IPS DF 6.9 (cell line): ENCODE results near the gene PSG4.
"Not testable (repeated sequence)": the region's sequence is repeated elsewhere in the genome, so short reads cannot be mapped to it uniquely, and the experiment has no call there.

Source experiments
- DNase-seq: peaks from one replicate; pipeline ENCODE4 v3.0.0-alpha.2; 2013; ENCODE audit warnings: low read depth, low spot score
- H3K27ac ChIP-seq: one replicate; pipeline ENCODE4 v1.5.1; 2013; ENCODE audit warnings: low read length, control low read depth
- H3K27me3 ChIP-seq: 2 replicates; pipeline ENCODE4 v1.6.1; 2013; ENCODE audit warnings: mild to moderate bottlenecking, low read length; ENCODE audit not compliant: control insufficient read depth, insufficient read depth
- H3K36me3 ChIP-seq: 2 replicates; pipeline ENCODE4 v1.6.1; 2013; ENCODE audit warnings: low read length; ENCODE audit not compliant: control insufficient read depth, insufficient read depth
- H3K4me1 ChIP-seq: 2 replicates; pipeline ENCODE4 v1.6.1; 2013; ENCODE audit warnings: low read length; ENCODE audit not compliant: control insufficient read depth, insufficient read depth
- H3K4me3 ChIP-seq: 2 replicates; pipeline ENCODE4 v1.5.1; 2013; ENCODE audit warnings: mild to moderate bottlenecking, low read length
- H3K9me3 ChIP-seq: 2 replicates; pipeline ENCODE4 v1.6.1; 2013; ENCODE audit warnings: low read length, inconsistent platforms; ENCODE audit not compliant: control insufficient read depth, insufficient read depth
- WGBS: extraction: QIAGEN DNeasy Blood & Tissue Kit; methylation state at CpG from one replicate; pipeline ENCODE4 v1.1.7; 2013; ENCODE audit warnings: mixed read lengths, missing lambda C conversion rate; ENCODE audit not compliant: insufficient read length, insufficient coverage; 5-methylcytosine and 5-hydroxymethylcytosine counted together

The PSG4 gene

DNA sequence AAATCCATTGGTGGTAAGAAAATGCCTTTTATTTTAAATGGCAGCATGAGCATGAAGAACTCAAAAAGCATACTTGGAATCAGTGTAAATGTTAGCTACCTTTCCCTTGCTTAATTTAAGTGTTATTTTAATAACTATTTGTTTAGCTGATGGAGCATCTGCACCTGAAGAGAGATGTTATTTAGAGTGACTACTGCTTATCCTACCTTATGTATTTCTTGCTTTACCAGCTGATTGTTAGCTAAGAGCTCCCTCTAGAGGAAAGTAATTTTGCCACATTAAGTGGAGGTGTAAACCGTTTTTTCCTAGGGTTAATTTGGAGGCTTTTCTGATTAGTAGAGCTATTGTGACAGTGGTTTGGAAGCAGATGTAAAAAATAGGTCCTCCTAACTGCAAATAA lies 21.5 kb upstream of the PSG4 start:
- H3K4me1 ChIP-seq, H3K36me3 ChIP-seq, H3K27ac ChIP-seq, H3K27me3 ChIP-seq, H3K9me3 ChIP-seq, H3K4me3 ChIP-seq, DNase-seq: not testable (repeated sequence)
- no CpG with 5 or more reads among the region's 1 CpG for WGBS

DNA sequence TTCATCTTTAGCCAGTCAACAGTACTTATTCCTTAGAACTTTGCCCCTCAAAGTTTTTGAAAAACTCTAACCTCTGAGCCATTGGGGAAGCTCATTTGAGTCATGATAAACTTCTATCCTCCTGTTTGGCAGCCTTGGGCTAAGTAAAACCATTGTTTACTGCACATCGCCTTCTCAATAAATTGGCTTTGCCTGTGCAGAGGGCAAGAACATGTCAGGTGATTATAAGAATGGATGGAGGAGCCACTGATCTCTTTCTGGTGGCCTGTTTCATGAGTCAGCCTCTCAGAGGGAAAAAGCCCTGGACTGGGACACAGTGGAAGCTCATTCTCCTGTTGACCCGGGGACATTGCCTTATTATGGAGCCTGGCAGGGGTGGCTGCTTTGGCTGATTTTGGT lies 19.4 kb upstream of the PSG4 start:
- DNase-seq: no peak
- Histone ChIP-seq H3K27ac (no peak overlapping the region), H3K4me1 (no peaks in the 10 kb centered on the region), H3K27me3 (no peaks in the 10 kb centered on the region), H3K36me3 (no peaks in the 10 kb centered on the region), H3K9me3 (peaks cover 4% of the 10 kb centered on the region; the same call in 1 of the 2 replicates), H3K4me3 (no peak overlapping the region)
- no CpG with 5 or more reads among the region's 2 CpGs for WGBS

DNA sequence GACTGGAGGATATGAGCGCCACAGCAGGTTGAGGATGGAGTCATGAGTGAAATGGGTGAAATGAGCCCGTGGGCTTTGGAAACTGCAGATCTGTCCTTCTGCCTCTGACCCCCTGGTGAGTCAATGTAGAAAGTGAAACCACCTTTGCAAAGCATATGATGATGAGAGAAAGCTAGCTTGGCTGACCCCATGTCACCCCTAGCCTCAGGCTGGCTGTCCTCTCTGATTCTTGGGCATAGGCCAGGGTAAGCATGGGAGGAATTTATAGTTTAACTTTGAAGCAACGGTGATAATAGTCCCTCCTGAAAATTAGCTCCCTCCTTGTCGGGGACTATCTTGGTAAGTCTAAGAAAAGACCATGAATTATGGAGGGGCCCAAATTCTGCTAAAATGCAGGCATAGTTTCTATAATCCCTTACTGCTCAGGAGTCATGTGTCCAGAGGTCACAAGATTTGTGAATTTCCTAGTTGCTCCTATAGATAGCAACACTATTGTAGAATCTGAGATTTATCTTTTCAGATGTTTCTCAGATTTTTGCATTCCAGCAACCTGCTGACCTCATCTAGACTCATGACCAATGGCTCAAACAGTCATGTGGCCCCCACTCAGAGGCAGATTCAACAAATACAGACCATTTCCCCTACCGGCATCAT lies 18.9 kb upstream of the PSG4 start:
- not testable (repeated sequence) for H3K36me3 ChIP-seq, H3K27ac ChIP-seq, H3K27me3 ChIP-seq, H3K9me3 ChIP-seq, H3K4me1 ChIP-seq, H3K4me3 ChIP-seq, DNase-seq
- no CpG with 5 or more reads among the region's 5 CpGs for WGBS

DNA sequence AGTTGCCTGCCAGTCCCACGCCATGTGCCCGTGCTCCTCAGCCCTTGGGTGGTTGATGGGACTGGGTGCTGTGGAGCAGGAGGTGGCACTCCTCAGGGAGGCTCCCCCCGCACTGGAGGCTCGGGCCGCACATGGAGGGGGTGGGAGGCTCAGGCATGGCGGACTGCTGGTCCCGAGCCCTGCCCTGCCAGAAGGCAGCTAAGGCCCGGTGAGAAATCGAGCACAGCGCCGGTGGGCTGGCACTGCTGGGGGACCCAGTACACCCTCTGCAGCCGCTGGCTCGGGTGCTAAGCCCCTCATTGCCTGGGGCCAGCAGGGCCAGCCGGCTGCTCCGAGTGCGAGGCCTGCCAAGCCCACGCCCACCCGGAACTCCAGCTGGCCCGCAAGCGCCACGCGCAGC lies 16.5 kb upstream of the PSG4 start:
- not testable (repeated sequence) for DNase-seq, H3K27ac ChIP-seq, H3K9me3 ChIP-seq, H3K27me3 ChIP-seq, H3K4me3 ChIP-seq, H3K36me3 ChIP-seq, H3K4me1 ChIP-seq
- no CpG with 5 or more reads among the region's 22 CpGs for WGBS

DNA sequence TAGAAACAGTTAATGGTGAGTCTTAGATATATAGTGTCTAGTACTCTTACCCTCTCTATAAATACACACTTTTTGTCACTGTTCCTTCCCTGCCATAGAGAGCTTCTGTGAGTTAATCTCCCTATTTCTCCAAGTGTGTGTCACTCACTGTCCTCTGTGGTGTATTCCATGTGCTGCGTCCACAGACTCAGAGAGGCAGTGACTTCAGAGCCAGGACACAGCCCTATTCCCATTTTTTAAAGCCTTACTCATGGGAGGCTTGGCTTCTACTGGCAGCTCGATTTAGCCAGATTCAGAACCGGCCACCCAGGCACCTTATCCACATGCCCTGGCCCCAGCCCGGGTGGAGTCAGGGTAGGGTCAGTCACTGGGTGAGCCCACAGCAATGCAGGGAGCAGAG lies 13.7 kb upstream of the PSG4 start:
- no CpG with 5 or more reads among the region's 4 CpGs for WGBS
- H3K9me3 ChIP-seq, H3K27me3 ChIP-seq, H3K36me3 ChIP-seq, H3K27ac ChIP-seq, DNase-seq, H3K4me1 ChIP-seq, H3K4me3 ChIP-seq: not testable (repeated sequence)

DNA sequence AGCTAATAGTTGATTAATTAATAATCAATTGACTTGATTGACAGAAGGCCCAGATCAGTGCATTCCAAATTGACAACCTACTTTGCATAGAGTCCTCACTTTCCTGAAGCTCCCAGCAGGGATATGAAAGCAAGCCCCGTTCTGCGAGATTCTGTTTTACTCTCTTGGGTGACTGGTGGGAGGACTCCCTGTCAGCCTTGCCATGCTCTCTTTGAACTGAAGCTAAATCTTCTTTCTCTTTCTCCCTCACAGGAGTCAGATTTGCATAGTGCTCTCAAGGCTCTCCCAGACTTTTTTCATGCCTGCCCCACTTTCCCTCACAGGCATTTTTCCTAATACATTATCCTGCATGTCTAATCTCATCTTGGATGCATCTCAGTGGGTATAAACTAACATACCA lies 10.4 kb upstream of the PSG4 start:
- not testable (repeated sequence) for H3K27ac ChIP-seq, H3K27me3 ChIP-seq, H3K4me1 ChIP-seq, H3K9me3 ChIP-seq, DNase-seq, H3K36me3 ChIP-seq, H3K4me3 ChIP-seq
- no CpG with 5 or more reads among the region's 2 CpGs for WGBS

DNA sequence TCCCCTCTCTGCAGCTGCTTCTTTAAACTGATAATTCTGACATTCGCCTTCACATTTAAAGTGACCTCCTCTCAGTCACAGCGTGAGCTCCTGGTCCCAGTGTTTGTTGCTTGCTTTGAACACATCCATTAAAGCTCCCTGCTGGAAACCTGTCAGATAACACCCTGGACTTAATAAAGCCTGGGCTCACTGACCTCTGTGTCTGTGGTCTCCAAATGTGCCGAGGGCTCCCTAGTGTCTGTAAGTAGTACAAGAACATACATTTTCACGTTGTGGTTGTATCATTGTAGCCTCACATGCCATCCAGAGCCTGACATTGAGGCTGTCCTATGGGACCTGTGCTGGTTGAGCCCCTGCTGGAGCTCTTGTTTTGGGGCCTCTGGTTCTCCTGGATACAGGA lies 2.6 kb upstream of the PSG4 start:
- no peak overlapping the region for H3K27ac ChIP-seq
- H3K9me3 ChIP-seq: peaks cover 3% of the 10 kb centered on the region
- H3K36me3 ChIP-seq: no peaks in the 10 kb centered on the region
- no CpG with 5 or more reads among the region's 4 CpGs for WGBS
- no peaks in the 10 kb centered on the region for H3K4me1 ChIP-seq
- H3K27me3 ChIP-seq: no peaks in the 10 kb centered on the region
- no peak overlapping the region for H3K4me3 ChIP-seq
- no peak for DNase-seq

DNA sequence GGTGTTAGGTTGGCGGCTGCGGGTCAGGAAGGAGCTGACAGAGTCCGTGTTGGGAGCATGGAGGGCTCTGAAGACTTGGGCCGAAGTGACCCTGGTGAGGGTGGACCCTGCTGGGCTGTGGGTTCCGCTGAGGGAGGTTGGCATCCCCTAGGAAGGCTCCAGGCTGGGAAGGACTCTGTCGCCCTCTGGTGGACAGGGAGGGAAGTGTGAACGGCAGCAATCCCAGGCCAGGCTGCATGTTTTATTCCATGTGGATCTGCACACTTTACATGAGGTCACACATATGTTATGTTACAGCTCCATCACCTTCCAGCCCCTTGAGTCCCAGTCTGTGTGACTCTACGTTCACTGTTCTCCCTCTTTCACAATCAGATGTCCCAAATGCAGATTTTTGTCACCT lies 1.7 kb upstream of the PSG4 start:
- H3K9me3 ChIP-seq, H3K4me1 ChIP-seq, DNase-seq, H3K27me3 ChIP-seq, H3K27ac ChIP-seq, H3K4me3 ChIP-seq, H3K36me3 ChIP-seq: not testable (repeated sequence)
- no CpG with 5 or more reads among the region's 8 CpGs for WGBS

DNA sequence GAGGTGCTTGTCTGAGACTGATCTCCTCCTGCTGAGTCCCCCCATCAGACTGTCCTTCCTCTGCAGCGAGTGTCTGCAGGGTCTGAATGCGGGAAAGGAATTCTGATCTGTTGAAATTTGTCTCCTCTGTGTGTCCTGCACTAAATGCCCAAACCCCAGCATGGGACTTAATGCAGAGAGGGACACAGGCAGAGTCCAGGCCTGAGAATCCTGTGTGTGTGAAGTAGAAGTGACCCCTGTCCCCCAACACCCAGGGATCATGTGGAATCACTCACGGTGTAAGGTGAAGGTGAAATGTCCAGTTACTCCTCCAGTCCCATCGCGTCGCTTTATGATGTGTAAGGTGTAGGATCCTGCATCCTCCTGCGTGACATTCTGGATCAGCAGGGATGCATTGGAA lies 1.8 kb downstream of the PSG4 start:
- not testable (repeated sequence) for H3K4me1 ChIP-seq, H3K36me3 ChIP-seq, DNase-seq, H3K27me3 ChIP-seq, H3K4me3 ChIP-seq, H3K9me3 ChIP-seq, H3K27ac ChIP-seq
- no CpG with 5 or more reads among the region's 7 CpGs for WGBS

DNA sequence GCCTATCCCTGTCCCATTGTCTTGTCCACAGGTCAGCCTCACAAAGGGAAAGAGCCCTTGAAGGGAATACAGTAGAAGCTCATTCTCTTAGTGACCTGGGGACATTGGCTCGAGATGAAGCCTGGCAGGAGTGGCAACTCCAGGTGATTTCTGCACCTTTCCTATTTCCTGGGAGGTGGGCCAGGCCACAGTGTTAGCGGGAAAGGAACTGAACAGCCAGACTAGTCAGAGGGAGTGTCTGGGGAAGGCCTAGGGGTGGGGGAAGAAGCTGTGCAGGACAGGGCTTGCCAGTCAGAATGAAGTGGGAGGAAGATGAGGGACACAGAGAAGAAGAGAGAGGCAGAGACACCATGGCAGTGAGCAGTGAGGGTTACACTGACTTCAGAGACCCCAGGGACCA lies 3.5 kb downstream of the PSG4 start:
- WGBS: no CpG with 5 or more reads among the region's 2 CpGs
- H3K27ac ChIP-seq, H3K9me3 ChIP-seq, H3K4me3 ChIP-seq, H3K27me3 ChIP-seq, DNase-seq, H3K4me1 ChIP-seq, H3K36me3 ChIP-seq: not testable (repeated sequence)

DNA sequence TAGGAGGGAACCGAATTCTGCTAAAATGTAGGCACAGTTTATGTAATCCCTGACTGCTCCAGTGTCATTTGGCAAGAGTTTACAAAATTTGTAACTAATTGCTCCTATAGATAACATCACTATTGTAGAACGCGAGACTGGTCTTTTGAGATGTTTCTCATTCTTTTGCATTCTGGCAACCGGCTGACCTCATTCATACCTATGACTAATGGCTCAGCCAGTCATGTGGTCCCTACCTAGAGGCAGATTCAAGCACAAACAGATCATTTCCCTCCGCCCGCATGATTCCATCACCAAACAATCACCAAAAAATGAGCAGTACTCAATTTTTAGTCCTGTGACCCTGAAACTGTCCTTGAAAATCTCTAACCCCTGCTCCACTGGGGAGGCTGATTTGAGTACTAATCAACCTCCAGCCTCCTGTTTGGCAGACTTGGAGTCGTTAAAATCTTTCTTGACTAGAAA lies 4.1 kb downstream of the PSG4 start:
- not testable (repeated sequence) for H3K4me1 ChIP-seq, DNase-seq, H3K27me3 ChIP-seq, H3K36me3 ChIP-seq, H3K27ac ChIP-seq, H3K9me3 ChIP-seq, H3K4me3 ChIP-seq
- WGBS: no CpG with 5 or more reads among the region's 7 CpGs
